Fibroblast of lung (primary cell): Measurements from ENCODE around the gene IFT122. TPM values are rescaled to one million over a fixed set of nuclear protein-coding genes. Genes with fewer than 3 reads are reported as not detected.

Experiments used
- DNase-seq, 2 donors: peaks; one replicate each; pipeline versions ENCODE4 v3.0.0 to v3.0.0-alpha.2; 2010; ENCODE audit warnings: low read depth in 2 of 2
- H2AFZ ChIP-seq: 2 replicates; pipeline ENCODE4 v1.5.1; 2012; ENCODE audit warnings: low read length, control low read depth, inconsistent platforms
- H3K27ac ChIP-seq: 2 replicates; pipeline ENCODE4 v1.5.1; 2011; ENCODE audit warnings: low read length, control low read depth; ENCODE audit not compliant: insufficient read depth
- H3K27me3 ChIP-seq: 2 replicates; pipeline ENCODE4 v1.5.1; 2011; ENCODE audit warnings: mild to moderate bottlenecking, low read length; ENCODE audit not compliant: control insufficient read depth, insufficient read depth
- H3K36me3 ChIP-seq: 2 replicates; pipeline ENCODE4 v1.5.1; 2011; ENCODE audit warnings: low read length; ENCODE audit not compliant: control insufficient read depth, insufficient read depth
- H3K4me1 ChIP-seq: 2 replicates; pipeline ENCODE4 v1.5.1; 2011; ENCODE audit warnings: low read length; ENCODE audit not compliant: control insufficient read depth, insufficient read depth; ENCODE audit errors: extremely low read depth
- H3K4me2 ChIP-seq: 2 replicates; pipeline ENCODE4 v1.5.1; 2011; ENCODE audit warnings: low read length, control low read depth; ENCODE audit not compliant: insufficient read depth; ENCODE audit errors: extremely low read depth
- H3K4me3 ChIP-seq, 4 experiments: fragments of 200-600 bp in 1 of 4; sonication (generic) in 1 of 4; replicated peaks in 1 of 4; 2 replicates each; pipeline ENCODE4 v1.5.1; 2011 to 2016; ENCODE audit warnings: low read length in 4 of 4, low read depth in 3 of 4, mild to moderate bottlenecking in 3 of 4, control low read depth in 2 of 4, inconsistent platforms in 1 of 4, mixed read lengths in 1 of 4; ENCODE audit not compliant: insufficient read depth in 1 of 4; ENCODE audit errors: control extremely low read depth in 1 of 4
- H3K79me2 ChIP-seq: 2 replicates; pipeline ENCODE4 v1.5.1; 2012; ENCODE audit warnings: mild to moderate bottlenecking, low read length, inconsistent platforms; ENCODE audit not compliant: control insufficient read depth, insufficient read depth
- H3K9ac ChIP-seq: 2 replicates; pipeline ENCODE4 v1.5.1; 2011; ENCODE audit warnings: mild to moderate bottlenecking, low read length, control low read depth; ENCODE audit not compliant: insufficient read depth
- H3K9me3 ChIP-seq: 2 replicates; pipeline ENCODE4 v1.5.1; 2012; ENCODE audit warnings: low read depth, low read length; ENCODE audit not compliant: control insufficient read depth, insufficient read depth
- H4K20me1 ChIP-seq: 2 replicates; pipeline ENCODE4 v1.5.1; 2011; ENCODE audit warnings: low read length; ENCODE audit not compliant: control insufficient read depth, insufficient read depth; ENCODE audit errors: extremely low read depth
- CTCF ChIP-seq, 2 donors: IDR thresholded peaks in 1 of 2; conservative IDR thresholded peaks in 1 of 2; 1 replicate in 1 of 2; 2 replicates in 1 of 2; pipeline ENCODE4 v1.5.1; 2011 to 2012; ENCODE audit warnings: low read length in 2 of 2, control low read depth in 1 of 2, inconsistent platforms in 1 of 2, low read depth in 1 of 2, mild to moderate bottlenecking in 1 of 2
- EZH2 ChIP-seq: IDR thresholded peaks from 2 replicates; pipeline ENCODE4 v1.5.1; 2012; ENCODE audit warnings: low read length, control low read depth, mild to moderate bottlenecking; ENCODE audit errors: missing control alignments
- polyA plus RNA-seq, 2 donors: library from polyadenylated mRNA; depleted of rRNA in 1 of 2; stranded (reverse) in 1 of 2; unstranded in 1 of 2; fragments of >200 nt; gene quantifications; 2 replicates each; pipeline ENCODE4 v1.2.1, GENCODE V29; 2011 to 2012; ENCODE audit warnings: missing spikeins in 1 of 2
- total RNA-seq: library from RNA; depleted of rRNA; stranded (reverse); fragments of >200 nt; gene quantifications from 2 replicates; pipeline ENCODE4 v1.2.1, GENCODE V29; 2014

IFT122 gene
- total and polyA plus RNA-seq, 2 donors (not counting 1 experiment from before 2014, with no cell fraction given): 13.2 to 27.2 TPM

GRCh38 chr3:129441782-129442181 is 1.8 kb downstream of the IFT122 start:
- H3K4me3 ChIP-seq: peak overlapping the region in 3 of 4 experiments; percentile 61 to 92 (median 75)
- no peaks in the 10 kb centered on the region for H4K20me1 ChIP-seq
- no peak overlapping the region for H2AFZ ChIP-seq
- H3K27me3 ChIP-seq: no peaks in the 10 kb centered on the region
- peak overlapping the region; percentile 93 for H3K27ac ChIP-seq
- no peaks in the 10 kb centered on the region for H3K9me3 ChIP-seq
- no peaks in the 10 kb centered on the region for H3K36me3 ChIP-seq
- H3K4me2 ChIP-seq: peak overlapping the region; percentile 85
- TF ChIP-seq EZH2 (no peak), CTCF (conservative IDR thresholded peaks at IDR 0.05 in 1 of 2, IDR thresholded peaks at IDR 0.05 in 1 of 2; ENCODE audit: low read depth in 1 of 2, low read length in 2 of 2) (peak in 1 of 2 donors; percentile 23)
- peak; percentile 62 to 77 for DNase-seq
- H3K9ac ChIP-seq: no peak overlapping the region
- peaks cover 24% of the 10 kb centered on the region for H3K79me2 ChIP-seq
- peaks cover 10% of the 10 kb centered on the region for H3K4me1 ChIP-seq

- Histone ChIP-seq H3K9me3 (no peaks in the 10 kb centered on the region), H3K4me3 (peak overlapping the region in 2 of 4 experiments; percentile 75 to 92), H3K79me2 (peaks cover 24% of the 10 kb centered on the region), H3K27me3 (no peaks in the 10 kb centered on the region), H3K36me3 (no peaks in the 10 kb centered on the region), H3K27ac (no peak overlapping the region), H3K4me2 (peak overlapping the region; percentile 7), H3K4me1 (peaks cover 10% of the 10 kb centered on the region), H4K20me1 (no peaks in the 10 kb centered on the region), H2AFZ (no peak overlapping the region), H3K9ac (no peak overlapping the region)
- no peak for DNase-seq
- TF ChIP-seq EZH2 (no peak), CTCF (conservative IDR thresholded peaks at IDR 0.05 in 1 of 2, IDR thresholded peaks at IDR 0.05 in 1 of 2; ENCODE audit: low read depth in 1 of 2, low read length in 2 of 2) (no peak)
Observed at GRCh38 chr3:129442486-129442885, 2.5 kb downstream of the IFT122 start.

GRCh38 chr3:129442947-129443346 is 2.9 kb downstream of the IFT122 start:
- peaks cover 22% of the 10 kb centered on the region for H3K79me2 ChIP-seq
- H3K27me3 ChIP-seq: no peaks in the 10 kb centered on the region
- no peak for TF ChIP-seq CTCF (conservative IDR thresholded peaks at IDR 0.05 in 1 of 2, IDR thresholded peaks at IDR 0.05 in 1 of 2; ENCODE audit: low read depth in 1 of 2, low read length in 2 of 2)
- TF ChIP-seq EZH2: no peak
- DNase-seq: no peak
- H3K9ac ChIP-seq: no peak overlapping the region
- peak overlapping the region; percentile 7 for H3K4me2 ChIP-seq
- no peak overlapping the region for H2AFZ ChIP-seq
- no peak overlapping the region for H3K4me3 ChIP-seq
- H3K36me3 ChIP-seq: no peaks in the 10 kb centered on the region
- no peak overlapping the region for H3K27ac ChIP-seq
- no peaks in the 10 kb centered on the region for H3K9me3 ChIP-seq
- no peaks in the 10 kb centered on the region for H4K20me1 ChIP-seq
- H3K4me1 ChIP-seq: peaks cover 10% of the 10 kb centered on the region
